ENCODE data around the gene ARHGAP15.

DNA sequence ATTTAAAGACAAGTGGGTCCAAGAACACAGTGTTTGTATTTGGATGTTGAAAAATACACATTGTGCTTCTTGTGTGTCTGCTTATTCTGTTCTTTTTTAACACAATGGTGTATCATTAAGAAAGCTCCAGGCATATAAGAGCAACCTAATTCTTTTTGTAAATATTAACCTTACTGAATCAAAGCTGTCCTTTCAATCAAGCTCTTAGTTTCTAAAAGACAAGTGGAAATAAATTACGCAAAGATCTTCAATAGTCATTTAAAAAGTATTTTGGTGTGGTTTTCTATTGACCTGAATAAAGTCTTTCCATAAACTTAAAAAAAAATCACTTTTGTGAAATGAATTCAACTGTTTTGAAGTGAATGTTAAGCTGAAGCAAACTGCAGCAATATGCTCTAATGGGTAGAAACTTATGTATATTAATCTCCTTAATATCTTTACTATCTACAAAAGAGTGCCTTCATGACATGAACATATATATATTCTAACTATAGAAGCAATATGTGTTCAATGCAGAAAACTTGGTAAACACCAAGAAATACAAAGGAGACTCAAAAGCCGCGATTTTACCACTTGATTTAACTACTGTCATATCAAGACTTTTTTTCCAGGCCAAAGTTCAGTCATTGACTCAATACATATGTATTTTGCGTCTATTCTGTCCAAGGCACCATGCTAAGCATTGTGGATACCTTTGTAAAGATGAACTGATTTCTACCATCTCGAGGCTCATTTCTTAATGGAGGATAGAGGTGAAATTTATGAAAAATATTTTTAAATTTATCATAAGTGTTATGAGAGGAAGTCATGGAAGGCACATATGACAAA is 97.7 kb downstream of the ARHGAP15 start:
- TF ChIP-seq, protein P1, sequence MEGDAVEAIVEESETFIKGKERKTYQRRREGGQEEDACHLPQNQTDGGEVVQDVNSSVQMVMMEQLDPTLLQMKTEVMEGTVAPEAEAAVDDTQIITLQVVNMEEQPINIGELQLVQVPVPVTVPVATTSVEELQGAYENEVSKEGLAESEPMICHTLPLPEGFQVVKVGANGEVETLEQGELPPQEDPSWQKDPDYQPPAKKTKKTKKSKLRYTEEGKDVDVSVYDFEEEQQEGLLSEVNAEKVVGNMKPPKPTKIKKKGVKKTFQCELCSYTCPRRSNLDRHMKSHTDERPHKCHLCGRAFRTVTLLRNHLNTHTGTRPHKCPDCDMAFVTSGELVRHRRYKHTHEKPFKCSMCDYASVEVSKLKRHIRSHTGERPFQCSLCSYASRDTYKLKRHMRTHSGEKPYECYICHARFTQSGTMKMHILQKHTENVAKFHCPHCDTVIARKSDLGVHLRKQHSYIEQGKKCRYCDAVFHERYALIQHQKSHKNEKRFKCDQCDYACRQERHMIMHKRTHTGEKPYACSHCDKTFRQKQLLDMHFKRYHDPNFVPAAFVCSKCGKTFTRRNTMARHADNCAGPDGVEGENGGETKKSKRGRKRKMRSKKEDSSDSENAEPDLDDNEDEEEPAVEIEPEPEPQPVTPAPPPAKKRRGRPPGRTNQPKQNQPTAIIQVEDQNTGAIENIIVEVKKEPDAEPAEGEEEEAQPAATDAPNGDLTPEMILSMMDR (IDR thresholded peaks at IDR 0.05; ENCODE audit: insufficient read depth, low read length, poor library complexity, severe bottlenecking) = no peak
- TF ChIP-seq EZH2phosphoT487 (conservative IDR thresholded peaks at IDR 0.05; ENCODE audit: low read length) = no peak

Measured in SU-DHL-6 (cell line).